IMR-90 (cell line): ENCODE results near the gene SIX2. TPM values are rescaled to one million over a fixed set of nuclear protein-coding genes. Genes with fewer than 3 reads are reported as not detected.
A peak's percentile ranks its signal among the peaks of the same experiment; 100 is the strongest.

Experiments
- ATAC-seq: fragments of 200-7000 bp; cut with Tn5 transposase; 2 replicates; pipeline ENCODE4 v1.9.1; 2020; ENCODE audit warnings: low read depth, mild to moderate bottlenecking, moderate library complexity
- BruUV-seq: library from RNA; stranded (reverse); fragments of 400-500 nt; replicated peaks from 2 replicates; lab custom pipeline; 2021; lab: Mats Ljungman, UMichigan
- CTCF ChIA-PET: fragments of 300-600 bp; formaldehyde crosslinking; extraction: SDS; loops from one replicate; lab custom pipeline; 2021; ENCODE audit warnings: antibody characterized with exemption; lab: Yijun Ruan, JAX
- POLR2A ChIA-PET: fragments of 300-600 bp; sonication (Branson Sonifier 250); formaldehyde crosslinking; loops from one replicate; lab custom pipeline; 2022; ENCODE audit warnings: antibody characterized with exemption; ENCODE audit not compliant: unreplicated experiment; lab: Charles Lee
- DNase-seq: peaks from one replicate; pipeline ENCODE4 v3.0.0; 2013
- H2AFZ ChIP-seq: replicated peaks from 2 replicates; pipeline ENCODE3; 2013; ENCODE audit warnings: low read length, mild to moderate bottlenecking; ENCODE audit not compliant: poor library complexity
- H2AK5ac ChIP-seq: 2 replicates; pipeline ENCODE4 v1.6.1; 2013; ENCODE audit warnings: low read depth, low read length, inconsistent platforms
- H2AK9ac ChIP-seq: replicated peaks from 2 replicates; pipeline ENCODE3; 2013; ENCODE audit warnings: mild to moderate bottlenecking, low read depth, low read length, moderate library complexity; ENCODE audit not compliant: poor library complexity
- H2BK120ac ChIP-seq: 2 replicates; pipeline ENCODE4 v1.6.1; 2013; ENCODE audit warnings: low read depth, low read length, inconsistent platforms
- H2BK15ac ChIP-seq: 3 replicates; pipeline ENCODE4 v1.6.1; 2013; ENCODE audit warnings: low read depth, low read length, inconsistent platforms
- H2BK20ac ChIP-seq: 2 replicates; pipeline ENCODE4 v1.6.1; 2013; ENCODE audit warnings: low read depth, mild to moderate bottlenecking, inconsistent platforms, low read length, moderate library complexity
- H2BK5ac ChIP-seq: 2 replicates; pipeline ENCODE4 v1.6.1; 2013; ENCODE audit warnings: mild to moderate bottlenecking, low read depth, low read length, inconsistent platforms; ENCODE audit not compliant: poor library complexity, severe bottlenecking
- H3K14ac ChIP-seq: replicated peaks from 2 replicates; pipeline ENCODE4 v1.6.1; 2013; ENCODE audit warnings: low read depth, low read length, inconsistent platforms
- H3K18ac ChIP-seq: 2 replicates; pipeline ENCODE4 v1.6.1; 2013; ENCODE audit warnings: low read depth, low read length, control low read depth
- H3K23ac ChIP-seq: 2 replicates; pipeline ENCODE4 v1.6.1; 2013; ENCODE audit warnings: low read depth, low read length, inconsistent platforms
- H3K27ac ChIP-seq: 2 replicates; pipeline ENCODE4 v1.5.1; 2013; ENCODE audit warnings: mild to moderate bottlenecking, control low read depth, low read length; ENCODE audit not compliant: insufficient read depth
- H3K27me3 ChIP-seq: 2 replicates; pipeline ENCODE4 v1.6.1; 2013; ENCODE audit warnings: low read length; ENCODE audit not compliant: control insufficient read depth, insufficient read depth
- H3K36me3 ChIP-seq: 2 replicates; pipeline ENCODE4 v1.6.1; 2013; ENCODE audit warnings: low read length, mixed read lengths; ENCODE audit not compliant: control insufficient read depth, insufficient read depth
- H3K4ac ChIP-seq: 2 replicates; pipeline ENCODE4 v1.6.1; 2013; ENCODE audit warnings: low read depth, low read length, inconsistent platforms
- H3K4me1 ChIP-seq: 2 replicates; pipeline ENCODE4 v1.6.1; 2013; ENCODE audit warnings: low read length, mixed read lengths; ENCODE audit not compliant: control insufficient read depth, insufficient read depth
- H3K4me2 ChIP-seq: 2 replicates; pipeline ENCODE4 v1.6.1; 2013; ENCODE audit warnings: low read depth, mild to moderate bottlenecking, control low read depth, low read length, moderate library complexity
- H3K4me3 ChIP-seq: 2 replicates; pipeline ENCODE4 v1.5.1; 2013; ENCODE audit warnings: low read depth, mild to moderate bottlenecking, control low read depth, low read length, moderate library complexity; ENCODE audit not compliant: insufficient read depth
- H3K56ac ChIP-seq: 2 replicates; pipeline ENCODE4 v1.6.1; 2013; ENCODE audit warnings: low read length, inconsistent platforms; ENCODE audit not compliant: insufficient read depth; ENCODE audit errors: extremely low read depth
- H3K79me1 ChIP-seq, 2 experiments: 2 replicates each; pipeline ENCODE4 v1.6.1; 2013; ENCODE audit warnings: low read length in 2 of 2, inconsistent platforms in 1 of 2, low read depth in 1 of 2
- H3K9ac ChIP-seq: 2 replicates; pipeline ENCODE4 v1.6.1; 2013; ENCODE audit warnings: low read depth, low read length, control low read depth
- H3K9me1 ChIP-seq: 2 replicates; pipeline ENCODE4 v1.6.1; 2013; ENCODE audit warnings: low read length, inconsistent platforms; ENCODE audit not compliant: insufficient read depth
- H3K9me3 ChIP-seq: 2 replicates; pipeline ENCODE4 v1.6.1; 2013; ENCODE audit warnings: low read length; ENCODE audit not compliant: control insufficient read depth, insufficient read depth
- H4K20me1 ChIP-seq: 2 replicates; pipeline ENCODE4 v1.6.1; 2013; ENCODE audit warnings: low read length, inconsistent platforms; ENCODE audit not compliant: insufficient read depth
- H4K5ac ChIP-seq: 2 replicates; pipeline ENCODE4 v1.6.1; 2013; ENCODE audit warnings: mild to moderate bottlenecking, low read depth, low read length, control low read depth
- H4K8ac ChIP-seq, 2 experiments: 2 replicates each; pipeline ENCODE4 v1.6.1; 2013; ENCODE audit warnings: low read depth in 2 of 2, low read length in 2 of 2, control low read depth in 1 of 2, inconsistent platforms in 1 of 2
- H4K91ac ChIP-seq: 2 replicates; pipeline ENCODE4 v1.6.1; 2013; ENCODE audit warnings: low read depth, low read length, inconsistent platforms; ENCODE audit not compliant: insufficient read depth
- CEBPB ChIP-seq: IDR thresholded peaks from 2 replicates; pipeline ENCODE4 v1.6.1; 2012; ENCODE audit warnings: low read depth, low read length, improper control_type of control experiment
- FOS ChIP-seq: fragments of 150-350 bp; IDR thresholded peaks from 2 replicates; pipeline ENCODE4 v1.6.1; 2016; ENCODE audit warnings: low read depth, low read length
- MAFK ChIP-seq: IDR thresholded peaks from 2 replicates; pipeline ENCODE4 v1.6.1; 2012; ENCODE audit warnings: low read depth, low read length, improper control_type of control experiment
- MAZ ChIP-seq: IDR thresholded peaks from 2 replicates; pipeline ENCODE4 v1.6.1; 2012; ENCODE audit warnings: low read depth, mild to moderate bottlenecking, low read length, improper control_type of control experiment, moderate library complexity, borderline replicate concordance
- RAD21 ChIP-seq: IDR thresholded peaks from 2 replicates; pipeline ENCODE4 v1.6.1; 2012; ENCODE audit warnings: low read length, improper control_type of control experiment
- RCOR1 ChIP-seq: IDR thresholded peaks from 2 replicates; pipeline ENCODE4 v1.6.1; 2012; ENCODE audit warnings: mild to moderate bottlenecking, low read length, improper control_type of control experiment; ENCODE audit not compliant: insufficient replicate concordance
- WGBS, 2 experiments: methylation state at CpG; one replicate each; pipeline versions ENCODE4 v1.1.5 to v1.1.7; 2013; ENCODE audit warnings: missing lambda C conversion rate in 2 of 2; ENCODE audit not compliant: insufficient read length in 1 of 2; ENCODE audit errors: extremely low coverage in 2 of 2; 5-methylcytosine and 5-hydroxymethylcytosine counted together
- dilution Hi-C: fragments of 300-500 bp; cut with HindIII; formaldehyde crosslinking; loops from one replicate; pipeline ENCODE4 v1.14.3; 2018; ENCODE audit warnings: low sequenced_read_pairs; ENCODE audit not compliant: unreplicated experiment
- in situ Hi-C: fragments of 300-500 bp; cut with MboI; formaldehyde crosslinking; loops from 3 replicates; pipeline ENCODE4 v1.14.3; 2019; ENCODE audit warnings: low sequenced_read_pairs, inconsistent platforms, mixed read lengths
- intact Hi-C: fragments of 100-400 bp; cut with micrococcal nuclease; formaldehyde crosslinking; loops from 2 replicates; pipeline ENCODE4 v1.10.0; 2022
- polyA plus RNA-seq, 3 experiments: library from polyadenylated mRNA; depleted of rRNA; stranded (reverse); fragments of >200 nt; gene quantifications; 2 replicates each; pipeline ENCODE4 v1.2.3, GENCODE V29; 2012; ENCODE audit warnings: low replicate concordance in 1 of 3
- total RNA-seq: library from RNA; depleted of rRNA; stranded (reverse); fragments of >200 nt; gene quantifications from 2 replicates; pipeline ENCODE4 v1.2.3, GENCODE V29; 2012
- TF ChIP-seq, protein P1 (sequence below): conservative IDR thresholded peaks from 2 replicates; pipeline ENCODE4 v1.5.1; 2012; ENCODE audit warnings: mild to moderate bottlenecking, low read depth, low read length, improper control_type of control experiment

The SIX2 gene
- total and polyA plus RNA-seq, 2 of the 4 experiments (the other 2 are of a cell fraction), result not detected

- Histone ChIP-seq H3K56ac (no peak overlapping the region), H3K23ac (no peak overlapping the region), H3K9ac (no peak overlapping the region), H2BK5ac (no peak overlapping the region), H3K36me3 (no peaks in the 10 kb centered on the region), H4K91ac (no peak overlapping the region), H3K4me1 (no peaks in the 10 kb centered on the region), H2BK20ac (no peak overlapping the region), H3K9me1 (no peaks in the 10 kb centered on the region), H3K27me3 (peaks cover 48% of the 10 kb centered on the region), H3K27ac (no peak overlapping the region), H3K4ac (no peak overlapping the region), H3K14ac (no peak overlapping the region), H2AFZ (no peak overlapping the region), H3K4me3 (no peak overlapping the region), H4K5ac (no peak overlapping the region), H3K4me2 (no peak overlapping the region), H3K79me1 (no peaks in the 10 kb centered on the region), H3K18ac (no peak overlapping the region), H4K8ac (no peak overlapping the region), H2AK9ac (no peak overlapping the region), H2BK15ac (no peak overlapping the region), H4K20me1 (no peaks in the 10 kb centered on the region), H2AK5ac (no peak overlapping the region), H3K9me3 (no peaks in the 10 kb centered on the region), H2BK120ac (no peak overlapping the region)
- in situ Hi-C loops (loop anchor here (25.0 kb wide), 1 partner anchor 487 kb away; no protein-coding TSS in a partner anchor), intact Hi-C loops (no loop called here), dilution Hi-C loops (no loop called here)
- TF ChIP-seq RCOR1 (no peak), RAD21 (0 out of 2 replicates have a peak, but pooled peaks have one; percentile 32), CEBPB (no peak), MAFK (no peak), FOS (no peak), MAZ (no peak)
- TF ChIP-seq, protein P1, sequence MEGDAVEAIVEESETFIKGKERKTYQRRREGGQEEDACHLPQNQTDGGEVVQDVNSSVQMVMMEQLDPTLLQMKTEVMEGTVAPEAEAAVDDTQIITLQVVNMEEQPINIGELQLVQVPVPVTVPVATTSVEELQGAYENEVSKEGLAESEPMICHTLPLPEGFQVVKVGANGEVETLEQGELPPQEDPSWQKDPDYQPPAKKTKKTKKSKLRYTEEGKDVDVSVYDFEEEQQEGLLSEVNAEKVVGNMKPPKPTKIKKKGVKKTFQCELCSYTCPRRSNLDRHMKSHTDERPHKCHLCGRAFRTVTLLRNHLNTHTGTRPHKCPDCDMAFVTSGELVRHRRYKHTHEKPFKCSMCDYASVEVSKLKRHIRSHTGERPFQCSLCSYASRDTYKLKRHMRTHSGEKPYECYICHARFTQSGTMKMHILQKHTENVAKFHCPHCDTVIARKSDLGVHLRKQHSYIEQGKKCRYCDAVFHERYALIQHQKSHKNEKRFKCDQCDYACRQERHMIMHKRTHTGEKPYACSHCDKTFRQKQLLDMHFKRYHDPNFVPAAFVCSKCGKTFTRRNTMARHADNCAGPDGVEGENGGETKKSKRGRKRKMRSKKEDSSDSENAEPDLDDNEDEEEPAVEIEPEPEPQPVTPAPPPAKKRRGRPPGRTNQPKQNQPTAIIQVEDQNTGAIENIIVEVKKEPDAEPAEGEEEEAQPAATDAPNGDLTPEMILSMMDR, result peak; percentile 39
- DNase-seq (peak; percentile 37), ATAC-seq (peak; percentile 40; the same call in 1 of the 2 replicates)
- no CpG with 5 or more reads among the region's 6 CpGs for WGBS, 2 experiments
- BruUV-seq, result no TSS peak
- CTCF ChIA-PET, result interaction anchor here (0.7 kb wide), 1 partner anchor 580 kb away, joined by 3 read pairs; no protein-coding TSS in a partner anchor
- POLR2A ChIA-PET, result no interaction called here
These were observed 35.1 kb downstream of the SIX2 start for GRCh38 chr2:44974064-44974715.
